Measurements from ENCODE around the gene RNF11.

Gene RNF11

DNA sequence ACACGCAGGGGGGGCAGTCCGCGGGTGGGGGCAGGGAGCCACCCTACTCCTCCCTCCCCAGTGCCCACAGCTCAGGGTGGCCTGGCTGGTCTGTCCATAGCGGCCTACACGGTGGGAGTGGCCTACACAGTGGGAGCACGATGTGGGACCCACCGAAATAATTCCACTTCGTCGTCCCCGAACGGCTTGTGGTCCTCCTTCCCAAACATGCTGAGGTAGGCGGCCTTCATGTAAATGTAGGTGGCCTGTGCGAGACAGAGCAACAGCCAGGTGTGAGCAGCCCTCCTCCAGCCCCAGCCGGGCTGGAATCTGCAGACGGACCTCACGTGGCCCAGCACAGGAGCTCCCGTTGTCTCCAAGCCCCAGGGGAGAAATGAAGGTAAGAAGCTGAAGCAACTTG, 59.9 kb downstream of the RNF11 start:
- no peak for DNase-seq (ENCODE audit: low read depth in 2 of 2)

DNA sequence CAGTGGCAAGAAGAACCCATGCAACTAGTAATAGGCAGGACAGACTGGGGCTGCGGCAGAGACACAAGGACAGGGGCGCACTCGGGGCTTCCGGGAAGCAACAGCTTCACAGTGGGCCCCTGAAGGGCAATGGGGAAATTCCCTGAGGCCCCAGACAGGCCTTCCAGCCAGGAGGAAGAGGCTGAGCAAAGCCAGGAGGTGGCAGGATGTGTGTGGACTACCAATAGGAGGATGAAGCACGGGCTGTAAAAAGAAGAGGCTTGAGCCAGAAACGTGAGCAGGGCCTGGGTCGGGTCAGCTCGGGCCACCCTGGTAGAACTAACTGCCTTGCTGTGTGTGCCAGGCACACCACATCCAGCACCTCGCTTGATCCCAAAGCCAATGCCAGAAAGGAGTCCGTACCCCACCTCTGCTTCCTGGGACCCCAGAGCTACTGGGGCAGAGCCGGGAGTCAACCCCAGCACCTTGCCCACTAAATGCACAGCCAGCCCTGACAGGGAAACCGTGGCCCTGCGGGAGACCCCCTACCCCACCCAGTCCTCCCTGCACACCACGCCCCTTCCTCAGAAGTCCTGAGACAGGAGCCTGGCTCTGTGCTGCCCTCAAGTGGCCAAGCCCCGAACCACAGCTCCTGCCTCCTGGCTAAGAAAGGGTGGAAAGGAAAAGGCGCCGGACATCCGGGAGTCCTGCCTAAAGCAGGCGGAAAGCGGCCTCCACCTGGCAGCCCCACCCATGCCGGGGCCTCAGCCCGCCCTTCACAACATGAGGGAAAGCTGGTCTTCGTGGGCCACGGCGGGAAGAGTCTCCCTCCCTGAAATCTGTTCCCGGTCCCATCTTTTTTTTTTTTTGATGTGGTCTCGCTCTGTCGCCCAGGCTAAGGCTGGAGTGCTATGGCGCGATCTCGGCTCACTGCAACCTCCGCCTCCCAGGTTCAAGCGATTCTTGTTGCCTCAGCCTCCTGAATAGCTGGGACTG, 60.6 kb downstream of the RNF11 start:
- peak; percentile 18 to 60 for DNase-seq (ENCODE audit: low read depth in 2 of 2)

DNA sequence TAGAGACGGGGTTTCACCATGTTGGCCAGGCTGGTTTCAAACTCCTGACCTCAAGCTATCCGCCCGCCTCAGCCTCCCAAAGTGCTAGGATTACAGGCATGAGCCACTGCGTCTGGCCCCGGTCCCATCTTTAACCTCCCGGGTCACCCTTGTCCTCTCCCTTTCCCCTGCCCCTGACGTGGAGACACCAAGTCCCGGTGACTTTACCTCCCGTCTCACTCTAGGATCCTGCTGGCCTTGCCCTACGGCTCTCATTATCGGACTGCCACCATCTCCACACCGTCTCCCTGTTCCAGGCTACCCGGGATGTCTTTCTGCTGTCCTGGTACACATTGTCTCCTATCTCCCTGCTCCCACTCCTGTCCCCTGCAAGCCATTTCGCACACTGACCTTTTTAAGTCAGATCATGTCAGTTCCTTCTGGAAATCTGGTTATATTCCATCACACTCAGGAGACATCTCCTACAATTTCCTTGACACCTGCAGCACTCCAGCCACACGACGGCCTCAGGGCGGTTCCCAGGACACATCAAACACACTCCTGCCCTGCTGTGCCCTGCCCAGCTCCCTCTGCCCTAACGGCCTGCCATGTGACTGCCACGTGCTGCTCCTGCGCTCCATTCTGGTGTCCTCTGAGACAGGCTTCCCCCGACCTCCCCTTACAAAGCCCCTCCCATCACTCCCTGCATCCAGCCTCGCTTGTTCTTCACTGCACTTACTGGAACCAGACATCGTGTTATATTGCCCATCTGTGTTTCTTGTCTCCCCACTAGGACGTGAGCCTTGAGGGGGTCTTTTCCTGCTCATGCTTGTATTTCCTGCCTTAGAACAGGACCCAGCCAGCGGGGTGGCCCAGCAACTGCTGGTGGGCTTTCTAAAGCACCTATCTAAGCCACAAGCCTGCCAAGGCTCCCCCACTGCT, 61.6 kb downstream of the RNF11 start:
- DNase-seq (ENCODE audit: low read depth in 2 of 2), result no peak

DNA sequence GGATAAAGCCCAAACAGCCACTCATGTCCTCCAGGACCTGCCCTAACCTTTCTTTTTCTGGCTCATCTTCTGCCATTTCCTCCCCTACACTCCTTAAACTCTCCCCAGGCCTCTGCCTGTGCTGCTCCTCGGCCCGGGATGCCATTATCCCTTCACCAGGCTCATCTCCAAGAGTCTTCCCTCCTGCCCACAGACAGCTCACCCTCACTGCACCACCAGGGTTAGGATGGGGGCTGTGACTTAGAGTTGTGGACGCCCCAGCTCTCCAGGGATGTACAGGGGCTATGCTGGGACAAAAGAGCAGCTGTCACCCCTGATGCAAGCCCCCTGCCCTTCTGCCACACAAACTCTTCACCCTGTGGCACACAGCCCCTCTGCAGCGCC, 62.2 kb downstream of the RNF11 start:
- no peak for DNase-seq (ENCODE audit: low read depth in 2 of 2)

DNA sequence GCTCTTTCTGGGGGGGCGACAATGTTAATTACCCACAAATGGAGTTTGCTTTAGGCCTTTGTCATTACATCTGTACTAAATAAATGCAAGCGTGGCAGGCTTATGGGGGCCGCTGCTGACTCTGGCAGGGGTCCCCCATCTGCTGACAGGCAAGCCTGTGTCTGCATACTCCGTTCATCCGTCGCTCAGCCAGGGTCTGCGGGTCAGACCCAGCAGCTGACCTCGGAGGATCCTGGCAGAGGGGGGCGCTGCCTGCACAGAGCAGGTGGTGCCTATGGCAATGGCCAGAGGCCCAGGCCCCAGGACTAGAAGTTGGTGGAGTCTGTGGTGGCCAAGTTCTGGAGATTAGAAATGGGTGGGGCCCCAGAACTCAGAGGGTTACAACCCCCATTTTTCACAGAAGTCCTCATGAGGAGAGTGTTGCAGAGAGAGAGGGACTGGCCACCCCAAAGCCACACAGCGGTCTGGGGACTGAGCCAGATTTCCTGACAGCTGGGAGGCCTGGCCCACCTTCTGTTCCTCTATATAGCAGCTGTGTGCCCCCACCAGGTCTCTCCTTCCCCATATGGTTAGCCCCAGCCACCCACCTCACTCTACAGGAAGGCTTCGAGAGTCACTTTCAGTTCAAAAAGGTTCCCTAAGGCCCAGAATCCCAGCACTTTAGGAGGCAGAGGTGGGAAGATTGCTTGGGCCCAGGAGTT, 63.3 kb downstream of the RNF11 start:
- DNase-seq (ENCODE audit: low read depth in 2 of 2), result no peak

DNA sequence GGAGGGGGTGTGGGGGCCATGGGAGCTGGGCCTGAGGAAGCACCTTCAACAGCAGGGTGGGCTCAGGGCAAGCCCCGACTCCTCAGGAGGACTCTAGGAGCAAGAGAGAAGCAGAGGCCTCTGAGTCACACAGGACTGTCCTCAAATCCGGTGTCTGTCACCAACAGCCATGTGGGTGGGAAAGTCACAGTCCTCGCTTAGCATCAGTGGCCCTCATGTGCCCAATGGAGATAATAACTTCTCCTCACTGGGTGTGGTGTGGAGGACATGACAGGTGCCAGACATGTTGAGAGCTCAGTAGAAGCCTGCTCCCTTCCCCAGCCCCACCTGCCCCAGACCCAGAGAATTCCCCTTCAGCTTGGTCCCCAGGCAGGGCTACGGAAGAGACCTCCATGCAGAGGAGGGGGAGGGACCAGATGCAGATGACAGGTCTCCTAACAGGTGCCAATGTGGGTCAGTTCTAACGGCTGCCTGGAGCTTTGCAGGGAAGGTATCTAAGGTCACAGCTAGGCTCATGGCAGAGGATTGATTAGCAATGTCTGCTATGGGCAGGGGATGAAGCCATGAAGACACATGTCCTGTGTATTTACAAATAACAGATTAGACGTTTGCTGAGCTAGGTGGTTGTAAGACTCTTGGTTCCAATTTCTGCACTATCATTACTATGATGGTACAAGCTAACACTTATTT, 64.1 kb downstream of the RNF11 start:
- no peak for DNase-seq (ENCODE audit: low read depth in 2 of 2)

DNA sequence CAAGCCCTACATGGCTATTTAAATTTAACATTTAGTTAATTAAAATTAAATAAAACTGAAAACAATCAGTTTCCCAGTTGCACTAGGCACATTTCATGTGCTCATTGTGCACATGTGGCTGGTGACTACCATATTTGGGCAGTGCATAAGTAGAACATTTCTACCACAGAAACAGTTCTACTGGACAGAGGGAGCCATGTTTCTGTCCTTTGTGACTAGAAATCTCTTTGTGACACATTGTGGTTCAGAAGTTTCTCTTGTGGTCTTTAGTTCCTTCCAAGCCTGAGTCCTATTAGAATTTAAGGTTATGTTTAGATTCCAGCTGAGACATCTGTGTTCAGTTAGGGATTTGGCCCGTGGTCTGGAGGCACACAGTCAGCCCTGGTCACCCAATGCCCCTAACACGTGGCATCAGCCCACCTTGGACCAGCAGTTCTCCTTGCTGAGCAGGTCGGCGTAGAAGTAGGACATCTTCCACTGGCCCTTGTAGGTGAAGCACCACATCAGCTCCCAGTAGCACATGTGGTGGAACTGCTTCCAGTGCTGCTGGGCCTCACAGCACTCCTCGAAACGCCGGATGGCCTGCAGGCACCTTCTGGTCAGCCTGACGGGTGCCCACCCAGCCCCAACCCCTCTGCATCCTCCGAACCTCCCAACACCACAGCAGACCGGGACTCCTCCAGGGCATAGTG, 65.2 kb downstream of the RNF11 start:
- DNase-seq (ENCODE audit: low read depth in 2 of 2), result no peak

DNA sequence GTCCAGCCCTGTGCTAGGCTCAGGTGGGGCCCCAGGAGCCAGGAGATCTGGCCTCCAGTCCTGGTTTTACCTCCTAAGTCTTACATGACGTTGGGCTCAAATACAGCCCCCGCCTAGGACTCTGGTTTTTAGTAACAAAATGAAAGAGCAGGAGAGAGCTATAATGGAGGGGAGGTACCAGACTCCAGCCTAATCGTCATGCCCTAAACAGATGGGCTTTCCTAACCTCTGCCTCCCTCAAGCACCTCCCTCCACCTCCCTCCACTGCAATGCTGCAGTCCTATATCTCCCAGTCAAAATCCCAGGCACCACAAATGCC, 65.7 kb downstream of the RNF11 start:
- no peak for DNase-seq (ENCODE audit: low read depth in 2 of 2)

DNA sequence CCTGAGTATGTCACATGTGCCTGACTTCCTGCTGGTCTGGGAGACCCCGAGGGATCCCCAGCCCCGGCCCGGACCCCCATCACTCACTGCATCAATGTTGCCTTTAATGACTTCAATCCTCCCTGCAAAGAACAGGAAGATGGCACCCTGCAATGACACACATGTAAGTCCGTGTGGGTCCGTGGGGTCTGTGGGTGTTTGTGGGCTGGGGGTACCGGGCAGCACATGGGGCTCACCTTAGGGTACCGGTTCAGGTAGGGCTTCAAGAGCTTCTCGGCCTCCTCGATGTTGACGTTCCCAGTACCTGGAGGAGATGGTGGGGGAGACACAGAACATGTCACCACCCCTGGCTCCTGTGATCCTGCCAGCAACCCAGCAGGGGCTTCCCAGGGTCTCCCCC, 66.2 kb downstream of the RNF11 start:
- DNase-seq (ENCODE audit: low read depth in 2 of 2), result no peak

DNA sequence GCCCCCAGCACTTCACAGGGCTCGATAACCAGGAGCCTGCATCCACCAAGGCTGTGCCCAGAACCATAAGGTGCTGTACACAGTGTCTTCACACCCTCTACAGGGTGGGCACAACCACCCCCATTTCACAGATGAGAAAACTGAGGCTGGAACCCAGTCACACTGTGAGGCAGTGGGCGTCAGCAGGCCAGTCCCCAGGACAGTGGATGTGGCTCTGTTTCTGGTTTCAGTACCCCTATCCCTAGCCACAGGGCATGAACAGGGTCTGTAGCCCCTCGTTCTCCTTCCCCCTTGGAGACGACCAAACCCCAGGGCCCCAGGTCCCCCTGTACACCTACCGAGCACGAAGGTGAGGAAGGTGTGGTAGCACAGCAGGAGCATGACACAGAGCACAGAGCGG, 66.7 kb downstream of the RNF11 start:
- DNase-seq (ENCODE audit: low read depth in 2 of 2), result no peak

DNA sequence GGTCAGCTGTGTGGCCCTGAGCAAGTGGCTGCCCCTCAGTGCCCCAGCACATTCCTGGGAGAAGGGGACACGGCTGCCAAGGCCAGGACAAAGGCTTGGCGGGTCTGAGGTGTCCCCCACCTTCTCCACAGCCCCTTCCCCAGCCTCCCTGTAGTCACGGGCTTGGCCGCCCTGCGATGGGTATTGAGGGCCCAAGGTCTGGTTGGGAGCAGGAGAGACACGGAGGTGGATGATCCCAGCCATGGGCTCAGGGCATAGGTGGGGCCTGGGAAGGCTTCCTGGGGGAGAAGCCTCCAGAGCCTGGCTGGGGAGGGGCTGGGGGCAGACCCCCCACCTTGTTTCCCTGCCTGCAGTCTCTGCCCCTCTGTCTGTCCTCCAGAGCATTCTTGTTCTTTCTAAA, 67.2 kb downstream of the RNF11 start:
- no peak for DNase-seq (ENCODE audit: low read depth in 2 of 2)

DNA sequence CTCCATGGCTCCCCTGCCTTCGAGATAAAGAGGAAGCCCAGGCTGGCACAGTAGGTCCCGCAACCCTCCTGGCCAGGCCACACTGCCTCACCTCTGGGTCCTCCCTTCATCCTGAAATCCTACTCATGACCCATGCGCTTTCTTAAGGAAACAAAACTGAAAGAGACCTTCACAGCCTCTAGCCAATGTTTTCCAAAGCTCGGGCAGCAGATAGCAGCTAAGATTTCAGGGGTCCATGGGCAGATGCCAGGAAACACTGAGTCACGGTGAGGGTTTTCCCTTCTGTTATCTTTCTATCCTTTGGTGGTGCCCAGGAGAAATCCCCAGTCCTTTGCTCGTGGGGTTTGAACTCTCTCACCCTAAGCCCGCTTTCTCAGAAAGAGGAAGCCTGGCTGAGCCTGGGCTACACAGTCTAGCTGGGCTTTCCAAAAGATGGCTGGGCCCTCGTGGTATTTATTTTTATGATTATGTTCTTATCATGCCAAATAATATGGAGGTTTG, 67.7 kb downstream of the RNF11 start:
- DNase-seq (ENCODE audit: low read depth in 2 of 2), result no peak

DNA sequence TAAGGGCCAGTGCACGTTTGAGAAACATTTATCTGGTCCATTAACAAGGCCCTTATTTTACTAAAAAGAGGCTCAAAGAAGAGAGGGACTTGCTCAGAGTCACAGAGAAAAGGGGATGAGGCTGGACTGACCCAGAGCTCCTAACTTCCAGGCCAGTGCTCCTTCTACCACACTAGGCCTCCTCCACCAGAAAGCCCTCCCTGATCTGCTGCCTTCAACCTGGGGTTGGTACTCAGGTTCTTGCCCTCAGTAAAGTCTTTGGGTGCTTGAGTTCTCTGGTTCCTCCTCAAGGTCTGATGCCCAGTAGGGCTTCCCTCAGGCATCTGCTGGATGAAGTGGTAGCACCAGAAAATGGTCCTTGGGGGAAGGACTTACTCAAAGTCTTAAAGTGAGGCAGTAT, 68.3 kb downstream of the RNF11 start:
- no peak for DNase-seq (ENCODE audit: low read depth in 2 of 2)

DNA sequence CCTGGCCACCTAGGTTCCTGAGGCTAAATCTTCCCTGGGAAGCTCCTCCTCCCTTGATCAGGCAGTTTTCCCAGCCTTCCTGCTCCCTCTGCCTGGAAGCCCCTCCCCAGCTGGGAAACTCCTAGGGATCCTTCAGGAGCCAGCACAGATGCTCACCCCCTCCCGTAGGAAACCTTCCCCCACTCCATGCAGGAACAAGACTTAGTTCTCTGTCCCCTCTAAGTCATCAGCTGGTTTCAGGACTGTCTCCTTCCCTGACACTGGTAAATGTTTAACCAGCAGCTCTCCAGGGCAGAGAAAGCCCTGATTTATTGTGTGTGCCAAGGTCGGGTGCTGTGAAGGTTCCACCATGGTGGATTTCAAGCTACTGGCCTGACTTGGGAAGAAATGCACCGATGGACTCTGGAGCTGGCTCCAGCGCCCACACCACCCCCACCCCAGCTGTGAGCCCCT, 69.3 kb downstream of the RNF11 start:
- DNase-seq (ENCODE audit: low read depth in 2 of 2), result no peak

DNA sequence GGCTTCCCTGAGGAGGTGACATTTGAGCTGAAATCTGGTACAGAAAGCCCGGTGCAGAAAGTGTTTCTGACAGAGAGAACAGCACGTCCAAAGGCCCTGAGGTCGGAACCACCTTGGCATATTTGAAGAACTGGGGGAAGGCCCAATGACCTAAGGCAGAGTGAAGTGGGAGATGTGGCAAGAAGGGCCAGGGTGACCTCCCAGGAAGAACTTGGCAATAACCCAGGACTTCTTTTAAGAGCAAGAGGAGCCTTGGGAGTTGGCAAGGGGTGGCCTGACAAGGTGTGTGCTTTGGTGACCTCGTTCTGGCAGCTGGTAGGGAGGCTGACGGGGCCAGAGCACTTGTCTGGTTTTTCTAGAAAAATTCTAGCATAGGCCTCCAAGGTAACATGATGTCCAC, 70.9 kb downstream of the RNF11 start:
- no peak for DNase-seq (ENCODE audit: low read depth in 2 of 2)

DNA sequence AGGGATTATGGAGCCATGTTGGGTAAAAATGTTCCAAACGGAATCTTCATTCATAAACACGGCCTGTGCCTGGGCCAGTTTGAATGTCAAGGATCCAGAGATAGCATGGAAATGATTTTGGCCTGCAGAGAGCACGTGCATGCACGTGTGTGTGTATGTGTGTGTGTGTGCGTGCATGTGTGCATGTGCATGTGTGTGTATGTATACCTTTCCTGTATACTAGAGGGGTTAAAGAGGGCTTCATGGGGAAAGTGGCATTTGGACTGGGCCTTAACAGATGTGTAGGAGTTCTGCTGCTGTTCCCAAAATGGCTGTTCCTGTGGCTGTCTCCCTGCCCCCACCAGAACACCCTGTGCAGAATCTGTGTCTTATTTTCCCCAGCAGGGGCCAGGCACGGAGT, 72.6 kb downstream of the RNF11 start:
- no peak for DNase-seq (ENCODE audit: low read depth in 2 of 2)

DNA sequence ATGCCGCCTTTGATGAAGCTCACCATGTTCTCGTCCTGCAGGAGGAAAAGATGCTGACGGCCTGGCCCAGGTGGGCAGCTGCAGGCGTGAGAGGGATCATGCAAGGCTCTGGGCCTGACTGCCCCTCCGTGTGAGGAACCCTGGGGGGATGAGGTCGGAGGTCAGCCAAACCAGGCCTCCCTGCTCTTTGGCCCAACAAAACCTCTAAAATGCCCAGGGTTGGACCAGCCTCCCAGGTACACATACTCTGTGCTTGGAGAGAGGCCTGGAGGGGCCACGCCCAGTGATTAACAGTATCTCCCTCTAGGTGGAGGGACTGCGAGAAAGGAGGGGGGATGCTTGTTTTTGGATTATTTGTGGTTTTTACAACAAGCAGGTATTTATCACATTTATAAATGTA, 73.2 kb downstream of the RNF11 start:
- DNase-seq (ENCODE audit: low read depth in 2 of 2), result no peak

DNA sequence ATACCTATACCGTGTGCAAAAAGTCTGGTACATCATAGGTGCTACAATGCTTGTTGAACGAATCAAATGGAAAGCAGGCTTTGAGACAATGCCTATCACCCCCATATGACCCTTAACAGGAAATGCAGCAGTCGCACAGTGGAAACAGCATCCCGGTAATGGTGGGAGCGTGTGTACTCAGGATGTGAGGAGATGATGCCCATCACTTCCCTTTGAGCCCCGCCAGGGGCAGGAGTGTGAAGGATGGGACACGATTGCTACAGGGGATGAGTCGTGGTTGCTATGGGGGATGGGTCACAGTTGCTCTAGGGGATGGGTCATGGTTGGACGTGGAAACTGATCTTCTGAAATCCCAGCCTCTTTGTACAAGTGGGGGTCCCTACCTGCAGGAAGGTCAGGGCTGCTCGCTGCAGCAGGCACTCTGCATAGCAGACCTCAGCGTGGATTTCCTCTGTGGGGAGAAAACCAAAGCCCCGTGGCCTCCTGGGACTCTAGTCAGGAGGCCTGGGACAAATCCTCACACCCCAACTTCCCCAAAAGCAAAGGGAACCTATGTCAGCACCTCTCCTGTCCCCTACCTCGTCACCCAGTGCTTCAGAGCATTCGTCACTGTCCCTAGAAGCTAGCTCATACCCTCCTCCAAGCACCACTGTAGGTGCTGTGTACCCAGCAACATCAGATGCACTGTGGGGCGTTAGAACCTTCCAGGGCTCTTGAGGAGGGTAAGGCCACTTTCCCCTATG, 75.0 kb downstream of the RNF11 start:
- no peak for DNase-seq (ENCODE audit: low read depth in 2 of 2)

DNA sequence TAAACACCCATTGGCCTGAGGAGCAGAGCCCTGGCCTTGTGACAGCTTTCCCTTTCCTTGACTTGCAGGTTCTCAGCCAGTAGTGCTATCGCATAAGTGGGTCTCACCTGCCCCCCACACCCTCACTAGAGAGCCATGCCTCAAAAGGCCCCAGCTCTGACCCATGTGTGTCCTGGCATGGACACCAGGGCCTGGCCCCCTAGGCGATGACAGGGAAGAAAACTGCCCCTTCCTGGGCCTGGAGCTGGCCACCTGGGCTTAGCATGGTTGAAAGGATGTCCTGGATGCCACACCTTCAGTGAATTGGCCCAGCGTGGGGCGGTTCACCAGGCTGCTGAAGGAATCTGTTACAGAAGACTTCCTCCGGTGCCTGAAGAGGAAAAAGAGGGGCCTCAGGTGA, 75.8 kb downstream of the RNF11 start:
- DNase-seq (ENCODE audit: low read depth in 2 of 2), result no peak

DNA sequence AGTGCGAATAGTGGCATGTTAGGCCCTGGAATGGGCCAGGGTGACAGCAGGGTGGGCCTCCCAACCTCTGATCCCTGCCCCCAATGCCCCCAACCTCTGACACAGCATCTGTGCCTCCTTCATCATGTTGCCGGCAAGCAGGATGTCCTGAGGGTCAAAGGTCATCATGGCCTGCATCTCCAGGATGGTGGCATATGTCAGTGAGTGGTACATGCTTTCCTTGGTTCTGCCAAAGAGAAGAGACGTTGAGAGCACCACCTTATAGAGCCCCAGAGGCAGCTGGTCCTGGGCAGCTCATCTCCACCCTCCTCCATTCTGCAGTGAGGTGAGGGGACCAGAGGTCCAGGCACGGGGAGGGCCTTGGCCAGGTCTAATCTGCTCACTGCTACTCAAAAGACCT, 76.6 kb downstream of the RNF11 start:
- DNase-seq (ENCODE audit: low read depth in 2 of 2), result no peak
